ENCODE results near the gene FBXO11.

GRCh38 chr2:47844162-47844561 is 62.1 kb downstream of the FBXO11 start:
- TF ChIP-seq YY1 (IDR thresholded peaks at IDR 0.05) (no peak), CTCF (IDR thresholded peaks at IDR 0.05; ENCODE audit: low read depth, low read length, missing input control) (no peak), JUND (IDR thresholded peaks at IDR 0.05) (no peak), RAD21 (IDR thresholded peaks at IDR 0.05) (no peak), REST (IDR thresholded peaks at IDR 0.05) (no peak), TAF1 (conservative IDR thresholded peaks at IDR 0.05) (no peak), GABPA (IDR thresholded peaks at IDR 0.05 in 1 of 2, conservative IDR thresholded peaks at IDR 0.05 in 1 of 2) (no peak), MAX (IDR thresholded peaks at IDR 0.05) (no peak), ZBTB33 (IDR thresholded peaks at IDR 0.05) (no peak), HNF4A (conservative IDR thresholded peaks at IDR 0.05) (no peak), EGR1 (IDR thresholded peaks at IDR 0.05; ENCODE audit: low read depth in 2 of 2) (no peak)

All from liver (tissue), 3 donors.